T-helper 1 cell treated with Interleukin-12 subunit alpha and Interleukin-12 subunit beta and Interleukin-4 antibody, amounts not matched to agents 30 μg/mL and 1 μg/mL, for 36 hours (primary cell): ENCODE measurements around the gene GPRC6A.
"Not testable (repeated sequence)": the region's sequence is repeated elsewhere in the genome, so short reads cannot be mapped to it uniquely, and the experiment has no call there.

ENCODE experiments used
- H3K27ac Mint-ChIP-seq: one replicate; pipeline ENCODE4 v1.8.0; 2021; ENCODE audit warnings: mild to moderate bottlenecking, mixed read lengths
- H3K27me3 Mint-ChIP-seq: one replicate; pipeline ENCODE4 v1.8.0; 2021; ENCODE audit warnings: low read depth, mixed read lengths
- H3K36me3 Mint-ChIP-seq: one replicate; pipeline ENCODE4 v1.8.0; 2021; ENCODE audit warnings: low read depth, mixed read lengths
- H3K4me1 Mint-ChIP-seq: one replicate; pipeline ENCODE4 v1.8.0; 2021; ENCODE audit warnings: low read depth, mixed read lengths
- H3K4me3 Mint-ChIP-seq: one replicate; pipeline ENCODE4 v1.8.0; 2021; ENCODE audit warnings: mild to moderate bottlenecking, moderate library complexity, mixed read lengths
- H3K9me3 Mint-ChIP-seq: one replicate; pipeline ENCODE4 v1.8.0; 2021; ENCODE audit warnings: mixed read lengths

The GPRC6A gene

GRCh38 chr6:116816336-116816735, 12.5 kb downstream of the GPRC6A start:
- H3K36me3 Mint-ChIP-seq, H3K27me3 Mint-ChIP-seq, H3K27ac Mint-ChIP-seq, H3K9me3 Mint-ChIP-seq, H3K4me3 Mint-ChIP-seq, H3K4me1 Mint-ChIP-seq: not testable (repeated sequence)

GRCh38 chr6:116812051-116812650, 16.7 kb downstream of the GPRC6A start:
- Mint-ChIP-seq H3K4me1 (no peaks in the 10 kb centered on the region), H3K4me3 (no peak overlapping the region), H3K36me3 (no peaks in the 10 kb centered on the region), H3K27me3 (no peaks in the 10 kb centered on the region), H3K27ac (no peak overlapping the region), H3K9me3 (peaks cover 8% of the 10 kb centered on the region)

GRCh38 chr6:116801971-116802370, 26.9 kb downstream of the GPRC6A start:
- Mint-ChIP-seq H3K9me3 (no peaks in the 10 kb centered on the region), H3K4me3 (no peak overlapping the region), H3K4me1 (peaks cover 4% of the 10 kb centered on the region), H3K27me3 (peaks cover 10% of the 10 kb centered on the region), H3K36me3 (no peaks in the 10 kb centered on the region), H3K27ac (no peak overlapping the region)

GRCh38 chr6:116799945-116800344, 28.9 kb downstream of the GPRC6A start:
- Mint-ChIP-seq H3K4me3 (no peak overlapping the region), H3K9me3 (no peaks in the 10 kb centered on the region), H3K27ac (no peak overlapping the region), H3K27me3 (peaks cover 10% of the 10 kb centered on the region), H3K36me3 (no peaks in the 10 kb centered on the region), H3K4me1 (peaks cover 4% of the 10 kb centered on the region)

- Mint-ChIP-seq H3K36me3 (no peaks in the 10 kb centered on the region), H3K4me3 (no peak overlapping the region), H3K27ac (no peak overlapping the region), H3K27me3 (peaks cover 6% of the 10 kb centered on the region), H3K4me1 (peaks cover 4% of the 10 kb centered on the region), H3K9me3 (no peaks in the 10 kb centered on the region)
Measured at GRCh38 chr6:116797585-116797984, 31.3 kb downstream of the GPRC6A start.

- no peak overlapping the region for H3K4me3 Mint-ChIP-seq
- no peaks in the 10 kb centered on the region for H3K9me3 Mint-ChIP-seq
- peaks cover 6% of the 10 kb centered on the region for H3K27me3 Mint-ChIP-seq
- H3K27ac Mint-ChIP-seq: no peak overlapping the region
- peaks cover 4% of the 10 kb centered on the region for H3K4me1 Mint-ChIP-seq
- no peaks in the 10 kb centered on the region for H3K36me3 Mint-ChIP-seq
Measured at GRCh38 chr6:116793224-116793623, 35.7 kb downstream of the GPRC6A start.

GRCh38 chr6:116783852-116784251, 45.0 kb downstream of the GPRC6A start:
- H3K27me3 Mint-ChIP-seq: peaks cover 3% of the 10 kb centered on the region
- no peak overlapping the region for H3K27ac Mint-ChIP-seq
- no peaks in the 10 kb centered on the region for H3K9me3 Mint-ChIP-seq
- H3K36me3 Mint-ChIP-seq: no peaks in the 10 kb centered on the region
- H3K4me1 Mint-ChIP-seq: no peaks in the 10 kb centered on the region
- H3K4me3 Mint-ChIP-seq: no peak overlapping the region

GRCh38 chr6:116779573-116780164, 49.2 kb downstream of the GPRC6A start:
- Mint-ChIP-seq H3K4me1 (no peaks in the 10 kb centered on the region), H3K9me3 (no peaks in the 10 kb centered on the region), H3K36me3 (no peaks in the 10 kb centered on the region), H3K4me3 (no peak overlapping the region), H3K27me3 (no peaks in the 10 kb centered on the region), H3K27ac (no peak overlapping the region)

- H3K27ac Mint-ChIP-seq: no peak overlapping the region
- peaks cover 12% of the 10 kb centered on the region for H3K27me3 Mint-ChIP-seq
- H3K9me3 Mint-ChIP-seq: no peaks in the 10 kb centered on the region
- no peak overlapping the region for H3K4me3 Mint-ChIP-seq
- H3K4me1 Mint-ChIP-seq: no peaks in the 10 kb centered on the region
- no peaks in the 10 kb centered on the region for H3K36me3 Mint-ChIP-seq
Measured at GRCh38 chr6:116773886-116774285, 55.0 kb downstream of the GPRC6A start.

- no peaks in the 10 kb centered on the region for H3K4me1 Mint-ChIP-seq
- no peaks in the 10 kb centered on the region for H3K36me3 Mint-ChIP-seq
- H3K27me3 Mint-ChIP-seq: peaks cover 16% of the 10 kb centered on the region
- H3K4me3 Mint-ChIP-seq: no peak overlapping the region
- H3K27ac Mint-ChIP-seq: no peak overlapping the region
- H3K9me3 Mint-ChIP-seq: no peaks in the 10 kb centered on the region
Measured at GRCh38 chr6:116772450-116772849, 56.4 kb downstream of the GPRC6A start.

GRCh38 chr6:116767715-116768114, 61.2 kb downstream of the GPRC6A start:
- H3K4me1 Mint-ChIP-seq: peaks cover 5% of the 10 kb centered on the region
- no peak overlapping the region for H3K27ac Mint-ChIP-seq
- peaks cover 57% of the 10 kb centered on the region for H3K27me3 Mint-ChIP-seq
- H3K4me3 Mint-ChIP-seq: no peak overlapping the region
- no peaks in the 10 kb centered on the region for H3K9me3 Mint-ChIP-seq
- H3K36me3 Mint-ChIP-seq: no peaks in the 10 kb centered on the region

GRCh38 chr6:116766506-116767176, 62.2 kb downstream of the GPRC6A start:
- Mint-ChIP-seq H3K4me1 (peaks cover 5% of the 10 kb centered on the region), H3K36me3 (no peaks in the 10 kb centered on the region), H3K9me3 (no peaks in the 10 kb centered on the region), H3K27me3 (peaks cover 63% of the 10 kb centered on the region), H3K4me3 (no peak overlapping the region), H3K27ac (no peak overlapping the region)

GRCh38 chr6:116764961-116765841, 63.7 kb downstream of the GPRC6A start, which contains the start of gene FAM162B:
Gene FAM162B (minus strand): TSS chr6:116765719. CDS start chr6:116765576, 143 bp downstream.
- Mint-ChIP-seq H3K36me3 (no peaks in the 10 kb centered on the region), H3K27ac (no peak within 1 kb of the TSS), H3K9me3 (no peaks in the 10 kb centered on the region), H3K27me3 (peaks cover 62% of the 10 kb centered on the region), H3K4me1 (peaks cover 5% of the 10 kb centered on the region), H3K4me3 (peak within 1 kb of the TSS; percentile 15)

GRCh38 chr6:116764629-116764960, 64.3 kb downstream of the GPRC6A start:
- H3K36me3 Mint-ChIP-seq: no peaks in the 10 kb centered on the region
- peaks cover 64% of the 10 kb centered on the region for H3K27me3 Mint-ChIP-seq
- peaks cover 5% of the 10 kb centered on the region for H3K4me1 Mint-ChIP-seq
- H3K9me3 Mint-ChIP-seq: no peaks in the 10 kb centered on the region
- no peak overlapping the region for H3K4me3 Mint-ChIP-seq
- H3K27ac Mint-ChIP-seq: no peak overlapping the region
